Body of pancreas (tissue), 4 donors: ENCODE data around the gene CDH12. TPM values are rescaled to one million over a fixed set of nuclear protein-coding genes. Genes with fewer than 3 reads are reported as not detected.

ENCODE experiments used
- ATAC-seq: fragments of 150-250 bp; one replicate; pipeline ENCODE4 v1.9.1; 2016
- DNase-seq, 4 donors: peaks; one replicate each; pipeline ENCODE4 v3.0.0-alpha.2; 2019
- H3K27ac ChIP-seq, 4 donors: fragments of 200-600 bp; sonication (generic); 1 replicate in 3 of 4; 2 replicates in 1 of 4; pipeline versions ENCODE4 v1.5.1 to v1.6.1; 2016 to 2019; ENCODE audit warnings: mild to moderate bottlenecking in 1 of 4, mixed read lengths in 1 of 4, moderate library complexity in 1 of 4
- H3K27me3 ChIP-seq, 2 donors: fragments of 200-600 bp; sonication (generic); one replicate each; pipeline ENCODE4 v1.6.0; 2016; ENCODE audit warnings: mild to moderate bottlenecking in 1 of 2
- H3K36me3 ChIP-seq, 2 donors: fragments of 200-600 bp; sonication (generic); replicated peaks in 1 of 2; 2 replicates each; pipeline ENCODE4 v1.5.1; 2016; ENCODE audit warnings: low read depth in 2 of 2; ENCODE audit not compliant: insufficient read depth in 1 of 2
- H3K4me1 ChIP-seq: fragments of 200-600 bp; sonication (generic); one replicate; pipeline ENCODE4 v1.6.0; 2016
- H3K4me3 ChIP-seq, 2 donors: fragments of 200-600 bp; sonication (generic); 1 replicate in 1 of 2; 2 replicates in 1 of 2; pipeline ENCODE4 v1.5.1; 2016 to 2019
- H3K9me3 ChIP-seq, 3 donors: fragments of 200-600 bp; sonication (generic); 1 replicate in 2 of 3; 2 replicates in 1 of 3; pipeline ENCODE4 v1.5.1; 2016
- CTCF ChIP-seq, 7 experiments: fragments of 450-650 bp in 4 of 7; fragments of 200-600 bp in 3 of 7; sonication (generic) in 3 of 7; IDR thresholded peaks; one replicate each; pipeline ENCODE4 v1.5.1; 2016 to 2019; ENCODE audit warnings: antibody characterized with exemption in 7 of 7
- POLR2A ChIP-seq, 3 donors: fragments of 450-650 bp; IDR thresholded peaks; one replicate each; pipeline ENCODE4 v1.6.1; 2016; ENCODE audit warnings: antibody characterized with exemption in 3 of 3, mild to moderate bottlenecking in 2 of 3
- WGBS, 2 donors: methylation state at CpG; one replicate each; pipeline ENCODE4 v1.1.5; 2017; 5-methylcytosine and 5-hydroxymethylcytosine counted together
- intact Hi-C: fragments of 100-400 bp; cut with DNase I; formaldehyde crosslinking; loops from one replicate; pipeline ENCODE4 v1.15.1; 2023
- total RNA-seq, 2 donors: library from RNA; depleted of rRNA; stranded (reverse); fragments of >200 nt; gene quantifications; one replicate each; pipeline ENCODE4 v1.1.0, GENCODE V29; 2016

Gene CDH12
- total RNA-seq, 2 donors from 2014 or later: not detected

GRCh38 chr5:21862986-21863385 is 990.2 kb downstream of the CDH12 start:
- no peak for TF ChIP-seq CTCF (IDR thresholded peaks at IDR 0.05)
- TF ChIP-seq POLR2A (IDR thresholded peaks at IDR 0.05): no peak
- peaks cover 0 to 3% (median 0%) of the 10 kb centered on the region in 3 donors for H3K9me3 ChIP-seq
- intact Hi-C loops: no loop called here
- no peak for ATAC-seq
- DNase-seq: no peak
- WGBS, 2 donors: 38 to 46% methylated on average over 3 of the region's 3 CpGs
- H3K4me3 ChIP-seq: no peak overlapping the region
- H3K27ac ChIP-seq: no peak overlapping the region
- H3K4me1 ChIP-seq: no peaks in the 10 kb centered on the region
- no peaks in the 10 kb centered on the region for H3K36me3 ChIP-seq
- no peaks in the 10 kb centered on the region for H3K27me3 ChIP-seq

GRCh38 chr5:21858441-21858840 is 994.7 kb downstream of the CDH12 start:
- H3K4me3 ChIP-seq: no peak overlapping the region

DNA sequence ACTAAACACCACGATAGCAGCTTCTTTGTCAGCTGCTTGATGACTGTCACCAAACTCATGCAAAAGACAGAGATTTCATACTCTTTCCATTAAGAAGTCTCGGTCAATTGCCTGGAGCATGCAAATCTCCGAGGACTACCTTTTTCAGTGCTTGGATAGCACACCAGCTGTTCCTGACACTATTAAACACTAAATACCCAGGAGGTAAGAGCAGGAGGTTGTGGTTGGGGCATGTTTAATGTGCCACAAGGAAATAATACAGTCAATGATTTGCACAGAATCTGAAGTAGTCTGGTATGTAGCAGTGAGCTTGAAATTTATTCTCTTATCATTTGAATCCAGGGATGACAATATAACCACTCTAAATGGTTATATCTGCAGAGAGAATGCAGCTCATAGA is 996.2 kb downstream of the CDH12 start:
- ATAC-seq (no peak), DNase-seq (no peak)
- no peak overlapping the region for H3K4me3 ChIP-seq
- no peak overlapping the region for H3K27ac ChIP-seq
- H3K9me3 ChIP-seq: no peaks in the 10 kb centered on the region
- H3K4me1 ChIP-seq: no peaks in the 10 kb centered on the region
- no peak for TF ChIP-seq POLR2A (IDR thresholded peaks at IDR 0.05)
- no peak for TF ChIP-seq CTCF (IDR thresholded peaks at IDR 0.05)
- WGBS, 2 donors: 48 to 52% methylated on average over 3 of the region's 3 CpGs
- H3K27me3 ChIP-seq: no peaks in the 10 kb centered on the region
- intact Hi-C loops: no loop called here
- H3K36me3 ChIP-seq: no peaks in the 10 kb centered on the region

More at GRCh38 chr5:21858441-21858840, 994.7 kb downstream of the CDH12 start:
- ATAC-seq: no peak
- TF ChIP-seq CTCF (IDR thresholded peaks at IDR 0.05) (no peak), POLR2A (IDR thresholded peaks at IDR 0.05) (no peak)
- Histone ChIP-seq H3K36me3 (no peaks in the 10 kb centered on the region), H3K27me3 (no peaks in the 10 kb centered on the region), H3K27ac (no peak overlapping the region), H3K4me1 (no peaks in the 10 kb centered on the region), H3K9me3 (no peaks in the 10 kb centered on the region)
- 16 to 21% methylated on average over 2 of the region's 2 CpGs for WGBS, 2 donors
- no peak for DNase-seq
- intact Hi-C loops: no loop called here

GRCh38 chr5:21847300-21847699 is 1005.8 kb downstream of the CDH12 start:
- WGBS, 2 donors: 27 to 47% methylated on average over 2 of the region's 2 CpGs
- ATAC-seq (no peak), DNase-seq (no peak)

More at GRCh38 chr5:21847300-21847699, 1005.8 kb downstream of the CDH12 start:
- H3K4me1 ChIP-seq: no peaks in the 10 kb centered on the region
- no peak overlapping the region for H3K27ac ChIP-seq
- H3K27me3 ChIP-seq: no peaks in the 10 kb centered on the region
- H3K36me3 ChIP-seq: no peaks in the 10 kb centered on the region
- no peak overlapping the region for H3K4me3 ChIP-seq
- H3K9me3 ChIP-seq: no peaks in the 10 kb centered on the region
- intact Hi-C loops: no loop called here
- TF ChIP-seq POLR2A (IDR thresholded peaks at IDR 0.05) (no peak), CTCF (IDR thresholded peaks at IDR 0.05) (no peak)
